Measurements from ENCODE around the gene DTWD2.
"Not testable (repeated sequence)": the region's sequence is repeated elsewhere in the genome, so short reads cannot be mapped to it uniquely, and the experiment has no call there.

The DTWD2 gene, protein sequence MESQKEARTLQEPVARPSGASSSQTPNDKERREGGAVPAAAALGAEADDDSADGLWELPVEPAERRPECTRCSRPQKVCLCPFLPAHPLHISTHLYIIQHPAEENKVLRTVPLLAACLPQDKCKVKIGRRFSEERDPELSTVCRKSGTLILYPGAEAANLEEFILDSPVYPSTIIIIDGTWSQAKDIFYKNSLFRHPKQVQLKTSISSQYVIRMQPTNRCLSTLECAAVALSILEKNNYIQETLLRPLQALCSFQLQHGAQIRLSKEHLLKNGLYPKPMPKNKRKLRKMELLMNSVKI

DNA sequence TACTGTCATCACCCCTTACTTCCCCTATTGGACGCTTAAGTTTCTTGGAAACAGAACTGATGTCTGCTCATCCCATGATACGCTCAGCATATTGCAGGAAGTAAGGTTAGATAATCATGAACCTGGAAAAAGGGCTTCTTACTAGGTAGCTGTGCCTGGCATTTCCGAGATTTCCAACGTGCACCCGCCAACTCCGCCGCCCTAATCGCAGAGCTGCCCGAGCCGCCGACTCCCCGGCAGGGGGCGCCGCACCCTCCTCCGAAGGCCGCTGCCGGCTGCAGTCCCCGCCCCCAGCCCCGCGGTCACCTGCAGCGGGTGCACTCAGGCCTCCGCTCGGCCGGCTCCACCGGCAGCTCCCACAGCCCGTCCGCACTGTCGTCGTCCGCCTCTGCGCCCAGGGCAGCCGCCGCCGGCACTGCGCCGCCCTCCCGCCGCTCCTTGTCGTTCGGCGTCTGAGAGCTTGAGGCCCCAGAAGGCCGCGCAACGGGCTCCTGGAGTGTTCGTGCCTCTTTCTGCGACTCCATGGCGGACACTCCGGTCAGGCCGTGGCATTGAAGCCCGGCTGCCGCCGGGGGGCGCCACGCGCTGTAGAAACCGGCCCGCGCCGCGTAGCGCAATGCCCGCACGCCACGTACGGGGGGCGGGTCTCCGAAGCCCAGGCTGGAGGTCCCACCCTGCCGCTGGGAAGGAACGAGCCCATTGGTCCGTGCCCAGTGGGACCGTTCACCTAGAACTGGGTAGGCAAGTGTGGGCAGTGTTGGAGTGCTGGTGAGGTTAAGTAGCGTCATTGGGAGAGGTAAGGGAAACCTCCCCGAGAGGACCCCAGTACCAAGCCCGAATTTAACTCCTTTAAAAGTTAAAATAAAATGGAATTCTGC, at the start of gene DTWD2:
DTWD2 (minus strand) TSS at position 560 of the 878 bp plus-strand sequence; CDS start at position 524, 36 bp downstream.
- DNase-seq: peak; percentile 82 to 87

DNA sequence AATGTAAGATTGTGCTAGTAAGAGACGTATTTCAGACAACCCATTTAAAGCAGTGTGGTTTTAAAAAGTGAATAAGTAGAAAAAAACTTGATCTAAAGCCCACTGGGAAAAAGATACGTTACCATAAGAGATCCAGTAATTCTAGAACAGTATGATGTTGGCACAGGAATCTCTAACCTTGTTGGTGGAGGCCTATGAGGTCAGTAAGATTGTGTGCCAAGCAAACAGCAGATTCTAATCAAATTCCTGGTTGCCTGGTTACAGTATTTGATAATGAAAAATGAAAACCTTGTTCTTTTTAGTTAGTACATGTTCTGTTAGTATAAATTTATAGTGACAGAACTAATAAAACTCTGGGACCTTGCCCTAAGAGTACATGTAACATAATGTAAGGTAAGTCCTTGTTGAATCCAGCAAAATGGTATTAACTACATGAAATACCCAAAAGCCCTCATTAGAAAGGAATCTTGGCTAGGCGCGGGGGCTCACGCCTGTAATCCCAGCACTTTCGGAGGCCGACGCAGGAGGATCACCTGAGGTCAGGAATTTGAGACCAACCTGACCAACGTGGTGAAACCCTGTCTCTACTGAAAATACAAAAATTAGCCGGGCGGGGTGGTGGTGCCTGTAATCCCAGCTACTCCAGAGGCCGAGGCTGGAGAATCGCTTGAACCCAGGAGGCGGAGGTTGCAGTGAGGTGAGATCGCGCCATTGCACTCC, 49.3 kb upstream of the DTWD2 start:
- no peak for DNase-seq

DNA sequence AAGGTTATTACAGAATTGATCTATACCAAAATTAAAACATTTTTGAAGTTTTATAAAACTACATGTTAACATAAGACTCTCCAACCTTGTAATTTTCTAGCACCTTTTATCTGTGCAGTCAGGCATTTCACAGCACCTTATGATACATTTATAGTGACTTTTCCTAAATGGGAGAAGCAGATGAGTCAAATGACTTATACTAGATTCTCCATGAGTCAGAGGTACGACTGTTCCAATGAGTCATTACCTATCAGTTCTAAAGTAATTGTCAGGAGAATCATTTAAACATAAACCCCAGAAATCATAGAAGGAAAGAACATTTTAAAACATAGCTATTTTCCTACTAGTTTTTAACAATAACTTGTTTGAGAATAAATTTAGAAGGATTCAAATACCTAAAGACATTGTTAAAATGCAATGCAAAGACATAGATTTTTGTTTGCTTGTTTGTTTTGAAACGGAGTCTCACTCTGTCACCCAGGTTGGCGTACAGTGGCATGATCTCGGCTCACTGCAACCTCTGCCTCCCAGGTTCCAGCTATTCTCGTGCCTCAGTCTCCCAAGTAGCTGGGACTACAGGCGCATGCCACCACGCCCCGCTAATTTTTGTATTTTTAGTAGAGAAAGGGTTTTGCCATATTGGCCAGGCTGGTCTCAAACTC, 47.9 kb upstream of the DTWD2 start:
- DNase-seq: no peak

DNA sequence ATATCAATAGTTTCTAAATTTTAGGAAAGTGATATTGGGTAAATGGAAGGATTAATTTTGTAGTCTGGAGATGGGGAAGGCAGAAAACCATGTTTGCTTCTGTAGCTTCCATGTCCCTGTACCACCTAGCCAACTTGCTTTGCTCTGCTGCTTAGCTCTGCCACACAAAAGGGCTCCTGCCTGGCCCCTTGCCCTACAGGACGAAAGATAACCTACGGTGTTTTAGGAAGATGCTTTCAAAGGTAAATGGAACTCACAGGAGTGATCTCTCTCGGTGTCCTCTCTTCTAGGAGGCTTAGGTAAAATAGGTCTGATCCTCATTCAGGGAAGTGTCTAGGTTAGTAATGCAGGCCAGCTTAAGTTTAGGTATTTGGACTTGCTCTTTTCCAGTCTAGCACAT, 44.8 kb upstream of the DTWD2 start:
- DNase-seq: no peak

DNA sequence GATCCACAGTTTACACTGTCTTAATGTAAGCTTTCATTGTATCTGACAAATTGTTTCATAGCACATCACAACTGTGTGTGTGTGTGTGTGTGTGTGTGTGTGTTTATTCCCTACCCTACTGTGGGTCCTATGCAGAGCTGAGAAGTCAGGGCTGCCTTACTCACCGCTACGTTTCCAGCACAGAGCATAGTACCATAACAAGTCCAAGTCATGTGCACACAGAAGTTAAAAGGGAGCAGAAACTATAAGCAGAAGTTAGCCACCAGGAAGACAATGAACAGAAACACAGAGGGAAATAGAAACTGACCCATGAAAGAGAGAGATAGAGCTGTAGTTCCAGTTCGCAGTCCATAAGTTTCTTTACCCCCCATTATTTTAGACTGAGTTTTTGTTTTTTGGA, 44.3 kb upstream of the DTWD2 start:
- no peak for DNase-seq

DNA sequence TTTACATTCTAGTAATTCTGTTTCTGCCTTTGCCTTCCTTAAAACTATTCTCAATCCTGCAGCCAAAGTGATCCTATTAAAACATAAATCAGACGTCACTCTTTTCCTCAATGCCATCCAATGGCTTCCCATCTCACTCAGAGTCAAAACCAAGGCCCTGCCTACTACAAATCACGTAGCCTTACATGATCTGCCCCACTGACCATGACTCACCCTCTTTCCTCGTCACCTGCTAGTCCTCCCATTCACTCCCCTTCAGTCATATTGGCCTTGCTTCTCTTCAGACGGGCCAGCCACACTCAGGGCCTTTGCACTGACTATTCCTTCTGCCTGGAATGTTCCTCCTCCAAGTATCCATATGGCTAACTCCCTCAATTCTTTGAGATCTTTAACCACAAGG, 43.6 kb upstream of the DTWD2 start:
- no peak for DNase-seq

DNA sequence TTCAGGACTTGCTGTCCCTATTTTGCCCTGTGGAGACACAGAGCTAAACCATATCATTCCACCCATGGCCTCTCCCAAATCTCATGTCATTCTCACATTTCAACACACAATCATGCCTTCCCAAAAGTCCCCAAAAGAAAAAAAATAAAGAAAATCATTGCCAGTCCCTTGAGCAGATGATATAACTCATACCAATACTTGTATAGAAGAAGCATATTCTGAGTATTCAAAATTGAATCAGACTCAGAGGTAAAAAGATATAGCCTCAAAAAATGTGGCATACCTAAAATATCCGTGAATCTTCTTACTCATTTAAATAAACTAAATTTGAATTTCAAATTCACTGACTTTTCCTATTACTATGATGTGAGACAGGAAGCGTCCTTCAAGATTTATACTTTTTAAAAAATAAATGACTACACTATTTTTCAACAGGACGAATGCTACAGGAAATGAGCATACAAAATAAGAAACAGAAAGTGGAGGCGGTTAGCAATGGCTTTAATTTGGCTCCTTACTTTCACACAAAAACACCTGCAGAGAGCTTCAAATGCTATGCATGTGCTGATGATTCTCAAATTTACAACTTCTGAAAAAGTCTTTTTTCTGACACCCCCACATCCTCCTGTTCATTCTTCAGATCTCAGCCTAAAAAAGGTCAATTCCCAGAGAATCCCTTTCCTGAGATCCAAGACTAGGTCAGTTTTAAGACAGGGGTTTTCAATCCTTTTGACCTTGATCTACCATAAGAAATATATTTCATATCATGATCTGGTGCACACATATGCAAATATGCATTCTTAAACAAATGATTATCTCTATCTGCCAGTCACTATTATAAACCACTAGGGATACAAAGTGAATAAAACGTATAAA, 42.9 kb upstream of the DTWD2 start:
- DNase-seq: no peak

DNA sequence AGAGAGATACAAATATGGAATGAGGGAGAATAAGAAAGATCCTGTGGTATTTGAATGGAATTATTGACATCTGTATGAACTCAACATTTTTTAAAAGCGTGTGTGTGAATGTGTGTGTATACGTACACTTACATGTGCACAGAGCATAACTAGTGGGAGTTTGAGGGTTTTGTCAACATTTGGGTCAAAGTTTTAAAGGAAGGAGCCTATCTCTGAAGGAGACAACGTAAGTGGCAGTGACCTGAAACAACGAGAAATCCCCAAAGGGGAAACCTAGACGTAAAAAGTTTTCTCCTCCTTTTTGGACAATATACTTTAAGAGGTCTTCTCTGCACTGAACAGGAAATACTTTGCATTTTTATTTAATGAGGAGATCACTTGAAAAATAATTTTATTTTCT, 40.2 kb upstream of the DTWD2 start:
- no peak for DNase-seq

DNA sequence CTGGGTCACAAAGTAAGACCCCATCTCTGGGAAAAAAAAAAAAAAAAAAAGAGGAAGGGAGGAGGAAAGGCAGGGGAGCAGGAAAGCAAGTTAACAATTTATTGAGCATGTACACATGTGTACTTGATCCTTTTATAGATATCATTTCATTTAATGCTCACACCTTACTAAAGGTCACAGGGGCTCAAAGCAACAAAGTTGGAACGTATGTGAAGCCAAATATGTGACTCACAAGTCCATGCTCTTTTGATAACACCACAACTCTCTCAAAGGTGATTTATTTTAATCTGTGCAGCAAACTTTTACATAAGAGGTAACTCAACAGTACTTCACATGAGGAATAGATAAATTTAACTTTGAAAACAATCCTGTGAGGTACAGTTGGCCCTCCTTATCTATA, 34.4 kb upstream of the DTWD2 start:
- DNase-seq: no peak

DNA sequence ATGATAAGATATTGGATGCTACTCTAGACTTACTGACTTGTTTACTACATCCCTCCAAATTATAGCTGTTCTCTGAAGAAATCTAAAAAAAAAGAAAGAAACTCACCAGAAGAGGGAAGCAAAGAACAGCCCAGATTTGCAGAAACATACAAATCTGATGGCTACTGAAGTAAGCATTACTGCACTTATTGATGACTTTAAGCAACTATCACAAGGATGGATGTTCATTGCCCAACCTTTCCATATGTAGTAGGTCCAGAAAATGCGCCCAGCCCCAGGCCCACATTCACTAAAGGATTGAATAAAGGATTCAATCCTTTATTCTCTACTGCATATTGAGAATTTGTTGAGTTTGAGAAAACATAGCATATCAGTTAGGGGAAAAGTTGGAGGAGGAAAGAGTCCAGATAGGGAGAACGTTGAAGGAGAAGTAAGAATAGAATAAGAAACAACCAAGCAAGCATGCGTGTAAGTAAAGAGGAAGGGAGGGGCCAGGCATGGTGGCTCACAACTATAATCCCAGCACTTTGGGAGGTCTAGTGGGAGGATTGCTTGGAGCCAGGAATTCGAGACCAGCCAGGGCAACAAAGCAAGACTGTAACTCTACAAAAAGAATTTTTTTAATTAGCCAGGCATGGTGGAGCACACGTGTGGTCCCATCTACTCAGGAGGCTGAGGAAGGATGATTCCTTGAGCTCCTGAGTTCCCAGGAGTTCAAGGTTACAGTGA, 33.8 kb upstream of the DTWD2 start:
- DNase-seq: no peak

DNA sequence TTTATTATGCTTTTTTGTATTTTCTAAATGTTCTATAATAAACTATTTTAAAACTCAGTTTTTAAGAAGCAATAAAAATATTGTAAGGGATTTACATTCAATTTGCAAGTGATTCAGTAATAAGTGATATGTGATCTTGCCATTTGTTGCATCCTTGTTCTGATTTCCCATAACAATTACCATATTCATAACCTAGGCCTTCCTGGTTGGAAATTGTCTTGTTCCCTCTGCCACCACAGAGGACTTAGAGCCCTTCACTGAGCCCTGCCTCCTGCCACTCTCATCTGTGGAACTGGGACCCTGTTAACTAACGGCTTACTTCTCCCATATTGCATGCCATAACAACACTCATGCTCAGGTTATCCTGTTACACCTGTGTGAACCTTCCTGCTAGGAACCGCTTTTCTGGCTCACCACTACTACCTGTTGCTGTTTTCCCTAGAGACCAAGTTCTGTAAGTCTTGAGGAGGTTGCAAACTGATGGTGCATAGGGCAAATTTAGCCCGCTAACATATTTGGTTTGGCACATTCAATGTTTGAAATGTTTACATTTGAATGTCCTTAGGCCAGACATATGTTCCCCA, 32.9 kb upstream of the DTWD2 start:
- no peak for DNase-seq

DNA sequence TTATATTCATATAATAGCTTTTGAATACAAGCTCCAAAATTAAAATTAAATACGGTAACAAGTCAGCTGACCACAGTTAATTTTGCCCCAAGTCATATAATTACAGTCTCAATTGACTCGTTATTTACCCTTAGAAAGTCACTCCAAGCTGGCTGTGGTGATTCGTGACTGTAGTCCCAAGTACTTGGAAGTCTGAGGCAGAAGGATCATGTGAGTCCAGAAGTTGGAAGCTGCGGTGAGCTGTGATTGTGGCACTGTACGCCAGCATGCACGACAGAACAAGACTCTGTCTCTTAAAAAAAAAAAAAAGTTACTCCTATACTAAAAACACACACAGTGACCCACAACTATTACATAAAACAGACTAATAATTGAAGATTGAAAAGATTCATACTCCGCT, 31.6 kb upstream of the DTWD2 start:
- DNase-seq: no peak

DNA sequence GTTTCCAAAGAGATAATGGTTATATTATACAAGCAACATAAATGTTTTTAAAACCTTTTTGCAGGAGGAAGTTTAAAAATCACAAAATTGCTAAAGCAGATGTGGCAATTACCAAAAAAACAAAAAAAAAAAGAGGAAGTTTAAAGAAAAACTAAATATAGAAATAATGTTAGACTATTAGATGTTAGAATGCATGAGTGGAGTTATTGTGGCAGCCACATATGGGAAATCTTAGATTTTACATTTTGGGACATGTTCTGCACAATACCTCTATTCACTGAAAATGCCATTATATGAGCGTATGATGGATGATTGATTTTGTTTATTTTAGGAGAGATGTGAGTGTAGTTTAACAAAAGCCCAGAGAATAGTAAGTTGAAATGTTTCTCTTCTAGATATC, 31.2 kb upstream of the DTWD2 start:
- no peak for DNase-seq

DNA sequence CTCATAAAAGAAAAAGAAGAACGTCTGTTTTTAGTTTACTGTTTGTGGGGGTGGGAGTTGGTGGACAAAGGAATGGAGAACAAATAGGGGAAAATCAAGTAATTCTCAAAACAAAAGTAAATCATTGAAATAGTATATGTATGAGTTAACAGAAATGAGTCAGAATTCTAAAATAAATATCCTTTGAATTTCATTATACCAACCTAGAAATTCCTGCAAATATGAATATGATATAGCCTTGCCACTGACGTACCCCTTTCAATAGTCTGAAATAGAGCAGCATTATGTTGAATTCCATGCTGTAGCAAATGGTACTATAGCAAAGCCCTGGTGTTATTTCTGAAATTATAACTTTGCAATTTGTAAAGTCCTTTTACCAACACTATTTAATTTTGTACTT, 29.6 kb upstream of the DTWD2 start:
- DNase-seq: no peak

DNA sequence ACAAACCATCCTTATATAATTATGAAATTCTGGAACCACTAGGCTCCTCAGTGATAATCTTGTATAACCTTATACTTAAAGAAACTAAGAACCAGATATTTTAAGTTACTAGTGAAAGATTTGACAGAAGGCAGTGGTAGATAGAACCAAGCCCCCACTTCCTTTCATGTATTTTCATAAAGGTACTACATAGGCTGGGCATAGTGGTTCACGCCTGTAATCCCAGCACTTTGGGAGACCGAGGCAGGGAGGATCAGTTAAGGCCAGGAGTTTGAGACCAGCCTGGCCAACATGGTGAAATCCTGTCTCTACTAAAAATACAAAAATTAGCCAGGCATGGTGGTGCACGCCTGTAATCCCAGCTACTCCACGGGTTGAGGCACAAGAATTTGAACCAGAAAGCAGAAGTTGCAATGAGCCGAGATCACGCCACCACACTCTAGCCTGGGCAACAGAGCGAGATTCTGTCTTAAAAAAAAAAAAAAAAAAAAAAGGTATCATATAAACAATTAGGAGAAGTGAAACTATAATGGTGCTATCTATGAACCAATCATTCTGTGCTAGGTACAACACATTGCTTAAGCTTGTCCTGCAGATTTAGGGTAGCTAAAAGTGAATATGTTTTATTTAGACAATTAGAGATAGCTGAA, 27.9 kb upstream of the DTWD2 start:
- no peak for DNase-seq

DNA sequence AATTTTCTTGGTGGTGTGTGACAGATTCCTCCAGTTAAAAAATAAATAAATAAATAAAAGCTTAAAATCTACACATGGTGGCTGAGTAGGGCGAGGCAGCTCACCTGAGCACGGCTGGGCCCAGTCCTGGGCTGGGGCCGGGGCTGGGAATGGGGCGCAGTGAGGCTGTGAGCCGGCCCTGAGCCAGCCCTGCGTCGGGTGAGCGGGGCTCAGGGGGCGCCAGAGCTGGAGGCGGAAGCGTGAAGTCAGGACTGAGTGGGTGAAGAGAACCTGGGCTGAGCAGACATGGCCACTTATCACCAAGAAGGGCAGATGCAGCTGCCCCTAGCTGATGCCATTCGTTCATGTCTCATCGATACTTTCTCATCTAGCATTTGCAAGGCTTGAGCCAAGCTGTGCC, 22.8 kb upstream of the DTWD2 start:
- DNase-seq: no peak

DNA sequence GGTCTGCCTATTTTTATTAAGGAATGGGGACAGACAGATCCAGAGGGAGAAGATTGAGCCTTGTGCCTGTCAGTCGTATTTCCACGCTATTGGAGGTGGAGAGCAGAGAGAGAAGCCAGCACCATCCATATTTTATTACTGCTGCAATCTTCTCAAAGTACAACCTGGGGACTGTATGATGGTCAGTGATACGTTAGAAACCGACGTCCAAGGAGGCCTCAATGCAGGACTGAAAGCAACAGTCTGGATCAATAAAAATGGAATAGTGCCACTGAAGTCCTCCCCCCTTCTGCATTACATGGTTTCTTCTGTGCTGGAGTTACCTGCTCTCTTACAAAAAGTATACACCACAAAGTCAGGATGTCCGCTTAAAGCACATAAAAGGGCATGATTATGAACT, 21.9 kb upstream of the DTWD2 start:
- DNase-seq: no peak

DNA sequence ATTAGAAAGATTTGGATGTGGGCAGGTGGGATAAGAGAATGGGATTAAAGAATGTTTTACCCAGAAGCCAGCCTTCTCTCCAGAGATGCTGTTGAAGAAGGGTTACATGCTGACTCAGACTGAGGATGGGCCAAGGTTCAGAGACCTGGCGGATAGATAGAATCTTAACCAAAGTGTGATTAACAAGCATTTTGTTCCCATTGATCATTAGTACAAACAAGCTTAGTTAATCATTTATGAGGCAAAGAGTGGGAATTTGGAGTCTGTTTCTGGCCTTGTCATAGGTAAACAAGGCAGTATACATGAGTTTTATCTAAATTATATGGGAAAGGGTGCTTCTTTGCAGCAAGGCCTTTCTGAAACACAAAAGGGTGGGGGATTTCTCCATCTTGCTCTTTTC, 20.8 kb upstream of the DTWD2 start:
- DNase-seq: no peak

DNA sequence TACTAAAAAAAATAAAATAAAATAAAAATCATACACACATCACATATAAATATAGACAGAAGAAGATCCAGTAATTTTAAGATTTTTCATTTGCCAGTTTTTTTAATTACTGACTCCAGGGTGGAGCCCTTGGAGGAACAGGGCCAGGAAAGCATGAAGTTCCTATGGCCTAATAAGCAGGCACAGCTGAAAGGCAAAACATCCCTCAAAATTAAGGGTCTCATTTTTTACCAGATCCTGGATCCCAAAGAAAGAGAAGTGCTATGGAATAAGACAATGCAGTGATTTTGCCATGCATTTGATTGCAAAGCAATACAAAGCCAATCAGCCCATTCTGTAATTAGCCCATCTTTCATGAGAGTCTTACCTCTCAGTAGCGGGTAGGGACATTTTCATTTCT, 11.3 kb upstream of the DTWD2 start:
- no peak for DNase-seq

DNA sequence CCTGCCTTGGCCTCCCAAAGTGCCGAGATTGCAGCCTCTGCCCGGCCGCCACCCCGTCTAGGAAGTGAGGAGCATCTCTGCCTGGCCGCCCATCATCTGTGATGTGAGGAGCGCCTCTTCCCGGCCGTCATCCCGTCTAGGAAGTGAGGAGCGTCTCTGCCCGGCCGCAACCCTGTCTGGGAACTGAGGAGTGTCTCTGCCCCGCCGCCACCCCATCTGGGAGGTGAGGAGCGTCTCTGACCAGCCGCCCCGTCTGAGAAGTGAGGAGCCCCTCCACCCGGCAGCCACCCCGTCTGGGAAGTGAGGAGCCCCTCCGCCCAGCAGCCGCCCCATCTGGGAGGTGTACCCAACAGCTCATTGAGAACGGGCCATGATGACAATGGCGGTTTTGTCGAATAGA, 10.5 kb upstream of the DTWD2 start:
- not testable (repeated sequence) for DNase-seq

DNA sequence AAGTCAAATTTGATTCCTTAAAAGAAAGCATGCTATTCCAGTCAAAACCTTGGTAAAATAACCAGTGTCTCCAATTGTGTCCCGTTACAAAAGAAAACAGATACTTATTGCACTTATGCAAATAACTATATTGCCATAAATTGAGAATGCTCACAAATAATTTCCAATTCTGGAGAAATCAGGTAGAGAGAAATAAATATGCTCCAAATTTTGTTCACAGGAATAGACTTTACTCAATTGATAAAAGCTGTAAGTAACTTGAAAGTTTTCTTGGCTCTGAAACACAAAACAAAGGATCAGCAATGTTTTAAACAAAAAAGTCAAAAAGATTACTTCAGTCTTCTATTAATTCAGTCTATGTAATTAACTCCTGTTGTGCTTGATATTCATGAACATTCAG, 7.8 kb upstream of the DTWD2 start:
- no peak for DNase-seq

All from activated CD4-positive, alpha-beta T cell treated with anti-CD3 and anti-CD28 coated beads, Interleukin-2, amount 50 U/mL, for 4 hours (primary cell).